HUDEP-2 (cell line): ENCODE data around the gene FNDC3B.

Experiments used
- DNase-seq, 76 experiments: peaks; one replicate each; lab custom pipeline; 2025; ENCODE audit not compliant: unreplicated experiment in 76 of 76; lab: John Stamatoyannopoulos, UW

The FNDC3B gene

GRCh38 chr3:172132159-172132586, 92.8 kb downstream of the FNDC3B start:
- DNase-seq: no peak

- DNase-seq: no peak
Measured at GRCh38 chr3:172132721-172133311, 93.4 kb downstream of the FNDC3B start.

GRCh38 chr3:172133838-172134237, 94.5 kb downstream of the FNDC3B start:
- DNase-seq: no peak

- DNase-seq: no peak
Measured at GRCh38 chr3:172134352-172134751, 95.0 kb downstream of the FNDC3B start.

- no peak for DNase-seq
Measured at GRCh38 chr3:172135185-172135584, 95.8 kb downstream of the FNDC3B start.

- no peak for DNase-seq
Measured at GRCh38 chr3:172135820-172136219, 96.4 kb downstream of the FNDC3B start.

GRCh38 chr3:172136330-172136729, 97.0 kb downstream of the FNDC3B start:
- no peak for DNase-seq

- DNase-seq: no peak
Measured at GRCh38 chr3:172137287-172138192, 98.2 kb downstream of the FNDC3B start.

GRCh38 chr3:172138193-172138537, 98.8 kb downstream of the FNDC3B start:
- DNase-seq: no peak

- peak in 28 of 76 experiments; percentile 1 to 46 (median 16) for DNase-seq
Measured at GRCh38 chr3:172138792-172139507, 99.6 kb downstream of the FNDC3B start.

- DNase-seq: no peak
Measured at GRCh38 chr3:172139528-172140276, 100.3 kb downstream of the FNDC3B start.

- DNase-seq: no peak
Measured at GRCh38 chr3:172140499-172141391, 101.4 kb downstream of the FNDC3B start.

- no peak for DNase-seq
Measured at GRCh38 chr3:172142051-172142863, 102.9 kb downstream of the FNDC3B start.

GRCh38 chr3:172142864-172143451, 103.6 kb downstream of the FNDC3B start:
- DNase-seq: no peak

GRCh38 chr3:172143739-172144497, 104.5 kb downstream of the FNDC3B start:
- DNase-seq: no peak

- DNase-seq: no peak
Measured at GRCh38 chr3:172144601-172145000, 105.2 kb downstream of the FNDC3B start.

GRCh38 chr3:172145031-172145686, 105.8 kb downstream of the FNDC3B start:
- no peak for DNase-seq
